A375 (cell line): ENCODE measurements around the gene KDM3B. TPM values are rescaled to one million over a fixed set of nuclear protein-coding genes. Genes with fewer than 3 reads are reported as not detected.

Experiments used
- small RNA-seq: library from RNA; depleted of rRNA; stranded (forward); fragments of <200 nt; gene quantifications from one replicate; pipeline ENCODE3, GENCODE V24; 2014
- total RNA-seq: library from RNA; depleted of rRNA; stranded (reverse); fragments of >200 nt; shearing (Covaris generic); gene quantifications from 2 replicates; pipeline ENCODE4 v1.2.3, GENCODE V29; 2014; rRNA removed

The KDM3B gene, protein sequence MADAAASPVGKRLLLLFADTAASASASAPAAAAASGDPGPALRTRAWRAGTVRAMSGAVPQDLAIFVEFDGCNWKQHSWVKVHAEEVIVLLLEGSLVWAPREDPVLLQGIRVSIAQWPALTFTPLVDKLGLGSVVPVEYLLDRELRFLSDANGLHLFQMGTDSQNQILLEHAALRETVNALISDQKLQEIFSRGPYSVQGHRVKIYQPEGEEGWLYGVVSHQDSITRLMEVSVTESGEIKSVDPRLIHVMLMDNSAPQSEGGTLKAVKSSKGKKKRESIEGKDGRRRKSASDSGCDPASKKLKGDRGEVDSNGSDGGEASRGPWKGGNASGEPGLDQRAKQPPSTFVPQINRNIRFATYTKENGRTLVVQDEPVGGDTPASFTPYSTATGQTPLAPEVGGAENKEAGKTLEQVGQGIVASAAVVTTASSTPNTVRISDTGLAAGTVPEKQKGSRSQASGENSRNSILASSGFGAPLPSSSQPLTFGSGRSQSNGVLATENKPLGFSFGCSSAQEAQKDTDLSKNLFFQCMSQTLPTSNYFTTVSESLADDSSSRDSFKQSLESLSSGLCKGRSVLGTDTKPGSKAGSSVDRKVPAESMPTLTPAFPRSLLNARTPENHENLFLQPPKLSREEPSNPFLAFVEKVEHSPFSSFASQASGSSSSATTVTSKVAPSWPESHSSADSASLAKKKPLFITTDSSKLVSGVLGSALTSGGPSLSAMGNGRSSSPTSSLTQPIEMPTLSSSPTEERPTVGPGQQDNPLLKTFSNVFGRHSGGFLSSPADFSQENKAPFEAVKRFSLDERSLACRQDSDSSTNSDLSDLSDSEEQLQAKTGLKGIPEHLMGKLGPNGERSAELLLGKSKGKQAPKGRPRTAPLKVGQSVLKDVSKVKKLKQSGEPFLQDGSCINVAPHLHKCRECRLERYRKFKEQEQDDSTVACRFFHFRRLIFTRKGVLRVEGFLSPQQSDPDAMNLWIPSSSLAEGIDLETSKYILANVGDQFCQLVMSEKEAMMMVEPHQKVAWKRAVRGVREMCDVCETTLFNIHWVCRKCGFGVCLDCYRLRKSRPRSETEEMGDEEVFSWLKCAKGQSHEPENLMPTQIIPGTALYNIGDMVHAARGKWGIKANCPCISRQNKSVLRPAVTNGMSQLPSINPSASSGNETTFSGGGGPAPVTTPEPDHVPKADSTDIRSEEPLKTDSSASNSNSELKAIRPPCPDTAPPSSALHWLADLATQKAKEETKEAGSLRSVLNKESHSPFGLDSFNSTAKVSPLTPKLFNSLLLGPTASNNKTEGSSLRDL (N-terminal part only)
- 31.7 and 32.9 TPM in 2 replicates for total RNA-seq

DNA sequence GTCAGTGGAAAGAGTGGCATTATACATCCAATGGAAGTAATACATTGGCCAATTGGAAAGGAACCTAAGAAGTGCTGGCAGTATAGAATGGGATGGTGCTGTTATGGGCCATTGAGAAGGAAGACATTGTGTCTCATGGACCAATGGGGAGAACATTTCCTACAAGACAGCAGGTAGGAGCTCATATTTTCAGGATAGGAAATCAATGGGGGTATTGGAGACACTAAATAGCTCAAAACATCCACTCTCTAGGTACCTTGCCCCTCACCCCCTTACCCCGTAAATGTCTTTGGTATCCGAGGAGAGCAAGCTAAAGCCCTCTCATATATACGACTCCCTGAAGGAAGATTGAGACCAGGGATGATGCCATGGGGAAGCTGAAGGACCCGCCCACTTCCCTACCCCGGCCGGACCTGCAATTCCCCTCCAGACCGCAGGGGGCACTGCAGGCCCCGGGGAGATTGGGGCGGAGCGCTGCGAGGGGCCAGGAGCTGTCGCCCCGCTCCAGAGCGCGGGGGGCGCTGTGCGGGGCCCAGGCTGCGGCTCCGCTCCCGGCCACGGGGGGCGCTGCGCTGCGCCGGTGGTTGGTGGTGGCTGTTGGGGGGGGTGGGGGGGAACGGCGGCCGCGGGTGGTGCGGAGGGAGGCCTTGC, at the start of gene KDM3B:
Gene KDM3B (plus strand): TSS at position 615 of the 651 bp plus-strand sequence. CDS start 111 bp downstream, outside the sequence.

DNA sequence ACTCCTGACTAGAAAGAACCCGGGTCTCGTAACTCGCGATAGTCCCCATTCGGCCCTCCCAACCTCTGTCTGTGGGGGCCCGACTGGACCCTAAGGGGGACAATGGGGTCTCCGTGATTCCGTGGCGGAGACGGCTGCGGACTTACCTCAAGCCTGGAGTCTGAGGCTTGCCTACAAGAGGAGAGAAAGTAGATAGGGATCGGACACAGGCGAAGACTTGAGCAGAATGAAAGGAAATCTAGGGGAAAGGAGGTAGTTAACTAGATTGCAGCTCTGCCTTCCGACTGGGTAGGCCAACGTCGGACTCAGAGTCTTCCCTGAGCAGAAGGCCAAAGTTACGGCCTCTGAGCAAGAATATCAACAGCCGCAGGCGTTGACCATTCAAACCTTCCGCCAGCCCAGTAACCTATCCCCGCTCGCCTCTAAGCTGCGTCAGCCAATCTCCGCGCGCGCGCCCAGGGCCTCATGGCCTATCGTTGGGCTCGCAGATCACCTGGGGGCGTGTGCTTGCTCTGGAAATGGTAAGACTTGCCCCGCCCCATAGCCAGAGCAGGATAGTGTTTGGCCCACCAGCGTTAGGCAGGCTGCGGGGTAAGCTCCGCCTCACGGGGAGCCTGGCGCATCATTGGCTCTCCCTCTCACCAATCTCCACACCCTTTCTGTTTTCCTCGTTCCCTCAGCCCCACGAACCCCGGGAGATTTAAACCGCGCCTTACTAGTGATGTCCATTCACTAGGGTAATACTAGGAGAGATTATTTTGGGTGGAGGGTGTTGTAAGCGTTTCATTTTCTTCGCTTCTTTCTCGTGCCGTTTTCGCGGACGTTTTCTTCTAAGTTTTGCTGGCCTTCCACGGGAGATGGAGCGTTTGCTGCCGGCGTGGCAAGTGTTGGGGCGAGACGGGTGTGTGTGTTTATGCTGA, 20.8 kb upstream of the KDM3B start, which contains the start of gene CDC25C:
Gene CDC25C (minus strand): TSS at position 356 of the 920 bp plus-strand sequence. CDS start 624 bp downstream, outside the sequence.

DNA sequence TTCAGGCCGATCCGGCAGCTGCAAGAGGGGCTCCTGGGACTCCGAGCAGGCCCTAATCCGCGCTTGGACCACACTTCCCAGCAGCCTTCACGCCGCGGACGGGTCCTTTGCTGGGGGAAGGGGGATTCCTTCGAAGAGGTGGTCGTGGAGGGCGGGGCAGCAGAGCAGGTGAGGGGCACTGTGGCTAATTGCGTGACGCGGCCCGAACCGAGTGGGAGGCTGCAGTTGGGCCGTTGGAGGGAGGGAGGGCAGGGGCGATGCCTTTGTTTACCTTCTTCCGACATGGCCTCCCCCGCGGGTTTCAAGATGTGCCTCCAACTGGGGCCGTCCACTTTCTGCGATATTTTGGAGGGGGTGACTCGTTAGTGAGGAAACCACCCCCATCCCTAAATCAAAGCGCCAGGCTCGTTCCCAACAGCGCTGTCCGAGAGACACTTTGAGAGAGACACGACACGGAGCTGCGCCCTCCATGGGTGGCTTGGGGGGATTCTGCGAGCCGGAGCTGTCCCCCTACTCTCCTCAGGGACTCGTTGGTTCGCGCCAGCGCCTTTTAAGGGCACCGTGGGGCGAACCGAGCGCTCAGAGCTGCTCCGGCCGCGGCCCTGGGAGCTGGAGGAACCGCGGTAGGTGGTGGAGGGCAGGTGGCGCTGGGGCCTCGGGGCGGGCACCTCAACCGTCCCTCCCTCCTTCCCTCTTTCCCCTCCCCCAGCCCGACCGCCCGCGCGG, 14.6 kb upstream of the KDM3B start, which contains the start of gene FAM53C:
Gene FAM53C (plus strand): TSS at position 582 of the 726 bp plus-strand sequence. CDS start 3,070 bp downstream, outside the sequence.

DNA sequence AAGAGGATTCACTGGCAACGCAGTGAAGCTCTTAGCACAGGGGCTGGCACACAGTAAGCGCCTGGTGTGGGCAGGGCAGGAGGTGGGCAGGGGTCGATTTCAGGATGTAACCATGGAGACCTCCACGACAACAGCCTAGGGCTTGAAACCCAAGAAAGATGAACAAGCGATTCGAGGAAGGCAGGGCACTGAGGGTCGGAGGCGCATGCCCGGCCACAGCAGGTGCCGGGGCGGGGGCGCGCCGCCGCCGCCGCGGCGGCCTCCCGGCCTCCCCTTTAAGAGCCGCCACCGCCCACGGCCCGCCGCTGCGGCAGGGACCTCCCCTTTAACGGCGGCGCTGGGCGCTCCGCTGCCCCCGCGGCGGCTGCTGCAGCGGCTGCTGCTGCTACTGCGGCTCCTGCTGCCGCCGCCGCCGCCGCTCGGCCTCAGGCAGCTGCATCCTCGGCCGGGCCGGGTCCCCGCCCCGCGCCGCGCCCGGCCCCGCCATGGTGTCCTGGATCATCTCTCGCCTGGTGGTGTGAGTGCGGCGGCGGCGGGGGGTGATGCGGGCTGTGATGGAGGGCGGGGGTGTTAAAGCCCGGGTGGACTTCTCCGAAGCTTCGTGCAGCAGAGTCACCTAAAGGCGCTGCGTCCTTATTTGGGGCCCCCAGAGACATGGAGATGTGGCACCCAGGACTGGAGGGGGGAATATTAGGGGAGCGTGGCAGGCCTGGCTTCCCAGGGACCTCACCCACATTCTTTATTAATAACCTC, 86.4 kb downstream of the KDM3B start, which contains the start of gene REEP2:
Gene REEP2 (plus strand): TSS at position 334 of the 753 bp plus-strand sequence. CDS start 152 bp downstream, at position 486.

DNA sequence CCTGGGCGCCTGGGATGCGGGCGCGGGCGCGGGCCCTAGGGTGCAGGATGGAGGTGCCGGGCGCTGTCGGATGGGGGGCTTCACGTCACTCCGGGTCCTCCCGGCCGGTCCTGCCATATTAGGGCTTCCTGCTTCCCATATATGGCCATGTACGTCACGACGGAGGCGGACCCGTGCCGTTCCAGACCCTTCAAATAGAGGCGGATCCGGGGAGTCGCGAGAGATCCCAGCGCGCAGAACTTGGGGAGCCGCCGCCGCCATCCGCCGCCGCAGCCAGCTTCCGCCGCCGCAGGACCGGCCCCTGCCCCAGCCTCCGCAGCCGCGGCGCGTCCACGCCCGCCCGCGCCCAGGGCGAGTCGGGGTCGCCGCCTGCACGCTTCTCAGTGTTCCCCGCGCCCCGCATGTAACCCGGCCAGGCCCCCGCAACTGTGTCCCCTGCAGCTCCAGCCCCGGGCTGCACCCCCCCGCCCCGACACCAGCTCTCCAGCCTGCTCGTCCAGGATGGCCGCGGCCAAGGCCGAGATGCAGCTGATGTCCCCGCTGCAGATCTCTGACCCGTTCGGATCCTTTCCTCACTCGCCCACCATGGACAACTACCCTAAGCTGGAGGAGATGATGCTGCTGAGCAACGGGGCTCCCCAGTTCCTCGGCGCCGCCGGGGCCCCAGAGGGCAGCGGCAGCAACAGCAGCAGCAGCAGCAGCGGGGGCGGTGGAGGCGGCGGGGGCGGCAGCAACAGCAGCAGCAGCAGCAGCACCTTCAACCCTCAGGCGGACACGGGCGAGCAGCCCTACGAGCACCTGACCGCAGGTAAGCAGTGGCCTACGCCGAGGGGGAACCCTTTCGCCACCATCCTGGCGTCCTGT, 113.0 kb downstream of the KDM3B start, which contains the start of gene EGR1:
Gene EGR1 (plus strand): TSS at position 219 of the 864 bp plus-strand sequence. CDS start 283 bp downstream, at position 502.

Small RNA genes lying within 50 kb of the gene (small RNA-seq; reads per million reads assigned to genes)
- not detected for gene AC113403.1

Other genes starting within 250 kb of the KDM3B start
- not detected in 2 replicates for gene NME5, start 213.3 kb upstream of the KDM3B start, total RNA-seq
- 53.7 and 56.9 TPM in 2 replicates for gene BRD8, start 174.1 kb upstream of the KDM3B start, total RNA-seq
- gene KIF20A, start 173.6 kb upstream of the KDM3B start, total RNA-seq, result 60.6 and 61.7 TPM in 2 replicates
- gene CDC23, start 139.4 kb upstream of the KDM3B start, total RNA-seq, result 23.9 and 28.7 TPM in 2 replicates
- 0.08 TPM in 1 of 2 replicates, not detected in the other for gene GFRA3, start 78.1 kb upstream of the KDM3B start, total RNA-seq
- 15.4 and 17.2 TPM in 2 replicates for gene CDC25C, start 20.9 kb upstream of the KDM3B start, total RNA-seq
- gene FAM53C, start 14.4 kb upstream of the KDM3B start, total RNA-seq, result 37.4 and 39.6 TPM in 2 replicates
- 16.9 and 18.6 TPM in 2 replicates for gene REEP2, start 86.4 kb downstream of the KDM3B start, total RNA-seq
- gene EGR1, start 112.8 kb downstream of the KDM3B start, total RNA-seq, result 10.7 and 16.8 TPM in 2 replicates
- 162 and 168 TPM in 2 replicates for gene ETF1, start 190.6 kb downstream of the KDM3B start, total RNA-seq
- gene HSPA9, start 222.7 kb downstream of the KDM3B start, total RNA-seq, result 529 and 553 TPM in 2 replicates